ENCODE results near the gene TNFRSF18. TPM values are rescaled to one million over a fixed set of nuclear protein-coding genes. Genes with fewer than 3 reads are reported as not detected.

TNFRSF18 gene
- total RNA-seq, 4 donors from 2014 or later: 0.29 to 0.66 TPM; not detected in 2

GRCh38 chr1:1237874-1238701 lies 31.7 kb upstream of the TNFRSF18 start:
- DNase-seq (ENCODE audit: extremely low spot score): no peak
- H3K4me1 ChIP-seq: peaks cover 11 to 41% (median 20%) of the 10 kb centered on the region in 4 donors
- peaks cover 0 to 53% (median 9%) of the 10 kb centered on the region in 4 donors for H3K27me3 ChIP-seq
- intact Hi-C loops (cut with DNase I): no loop called here
- whole genome bisulfite sequencing: 65% methylated on average over 22 of the region's 48 CpGs
- H3K4me3 ChIP-seq: no peak overlapping the region
- H3K9me3 ChIP-seq: no peaks in the 10 kb centered on the region
- peaks cover 0 to 35% (median 12%) of the 10 kb centered on the region in 4 donors for H3K36me3 ChIP-seq
- no peak for TF ChIP-seq POLR2A (IDR thresholded peaks at IDR 0.05; ENCODE audit: low read depth)
- TF ChIP-seq POLR2AphosphoS5 (IDR thresholded peaks at IDR 0.05): no peak
- TF ChIP-seq CTCF (IDR thresholded peaks at IDR 0.05): no peak
- no peak for TF ChIP-seq EP300 (IDR thresholded peaks at IDR 0.05)
- H3K27ac ChIP-seq (replicated peaks in 1 of 4): no peak overlapping the region

- TF ChIP-seq POLR2AphosphoS5 (IDR thresholded peaks at IDR 0.05): no peak
- no peak for TF ChIP-seq POLR2A (IDR thresholded peaks at IDR 0.05; ENCODE audit: low read depth)
- TF ChIP-seq CTCF (IDR thresholded peaks at IDR 0.05): no peak
- no peak for TF ChIP-seq EP300 (IDR thresholded peaks at IDR 0.05)
- Histone ChIP-seq H3K4me3 (no peak overlapping the region), H3K9me3 (no peaks in the 10 kb centered on the region), H3K36me3 (peaks cover 0 to 26% (median 9%) of the 10 kb centered on the region in 4 donors), H3K27ac (replicated peaks in 1 of 4) (no peak overlapping the region), H3K27me3 (peaks cover 0 to 53% (median 9%) of the 10 kb centered on the region in 4 donors), H3K4me1 (peaks cover 18 to 49% (median 27%) of the 10 kb centered on the region in 4 donors)
- WGBS: 41% methylated on average over 23 of the region's 34 CpGs
- intact Hi-C loops (cut with DNase I): no loop called here
- no peak for DNase-seq (ENCODE audit: extremely low spot score)
Observed at GRCh38 chr1:1236945-1237873, 30.8 kb upstream of the TNFRSF18 start.

- Histone ChIP-seq H3K4me1 (peaks cover 18 to 49% (median 27%) of the 10 kb centered on the region in 4 donors), H3K36me3 (peaks cover 0 to 19% (median 8%) of the 10 kb centered on the region in 4 donors), H3K4me3 (no peak overlapping the region), H3K27ac (replicated peaks in 1 of 4) (no peak overlapping the region), H3K27me3 (peaks cover 0 to 44% (median 9%) of the 10 kb centered on the region in 4 donors), H3K9me3 (no peaks in the 10 kb centered on the region)
- intact Hi-C loops (cut with DNase I): no loop called here
- WGBS: 87% methylated on average over 3 of the region's 22 CpGs
- TF ChIP-seq POLR2A (IDR thresholded peaks at IDR 0.05; ENCODE audit: low read depth) (no peak), POLR2AphosphoS5 (IDR thresholded peaks at IDR 0.05) (no peak), CTCF (IDR thresholded peaks at IDR 0.05) (no peak), EP300 (IDR thresholded peaks at IDR 0.05) (no peak)
- DNase-seq (ENCODE audit: extremely low spot score): no peak
Observed at GRCh38 chr1:1236176-1236763, 29.9 kb upstream of the TNFRSF18 start.

- no peak for TF ChIP-seq POLR2AphosphoS5 (IDR thresholded peaks at IDR 0.05)
- no peak for TF ChIP-seq EP300 (IDR thresholded peaks at IDR 0.05)
- no peak for TF ChIP-seq CTCF (IDR thresholded peaks at IDR 0.05)
- TF ChIP-seq POLR2A (IDR thresholded peaks at IDR 0.05; ENCODE audit: low read depth): no peak
Observed at GRCh38 chr1:1235016-1235744, 28.8 kb upstream of the TNFRSF18 start.

More at GRCh38 chr1:1235016-1235744, 28.8 kb upstream of the TNFRSF18 start:
- intact Hi-C loops (cut with DNase I): no loop called here
- no peak overlapping the region for H3K27ac ChIP-seq (replicated peaks in 1 of 4)
- H3K4me3 ChIP-seq: no peak overlapping the region
- DNase-seq (ENCODE audit: extremely low spot score): no peak
- WGBS: 94% methylated on average over 10 of the region's 27 CpGs
- peaks cover 0 to 19% (median 8%) of the 10 kb centered on the region in 4 donors for H3K36me3 ChIP-seq
- H3K27me3 ChIP-seq: peaks cover 0 to 33% (median 9%) of the 10 kb centered on the region in 4 donors
- H3K4me1 ChIP-seq: peaks cover 27 to 59% (median 36%) of the 10 kb centered on the region in 4 donors
- no peaks in the 10 kb centered on the region for H3K9me3 ChIP-seq

Measured in esophagus muscularis mucosa (tissue), 4 donors.